Kasumi-1 (cell line): Measurements from ENCODE around the gene RNF115.
"Not testable (repeated sequence)": the region's sequence is repeated elsewhere in the genome, so short reads cannot be mapped to it uniquely, and the experiment has no call there.

Experiments
- DNase-seq, 2 experiments: peaks; one replicate each; lab custom pipeline; 2025; lab: John Stamatoyannopoulos, UW

Gene RNF115

DNA sequence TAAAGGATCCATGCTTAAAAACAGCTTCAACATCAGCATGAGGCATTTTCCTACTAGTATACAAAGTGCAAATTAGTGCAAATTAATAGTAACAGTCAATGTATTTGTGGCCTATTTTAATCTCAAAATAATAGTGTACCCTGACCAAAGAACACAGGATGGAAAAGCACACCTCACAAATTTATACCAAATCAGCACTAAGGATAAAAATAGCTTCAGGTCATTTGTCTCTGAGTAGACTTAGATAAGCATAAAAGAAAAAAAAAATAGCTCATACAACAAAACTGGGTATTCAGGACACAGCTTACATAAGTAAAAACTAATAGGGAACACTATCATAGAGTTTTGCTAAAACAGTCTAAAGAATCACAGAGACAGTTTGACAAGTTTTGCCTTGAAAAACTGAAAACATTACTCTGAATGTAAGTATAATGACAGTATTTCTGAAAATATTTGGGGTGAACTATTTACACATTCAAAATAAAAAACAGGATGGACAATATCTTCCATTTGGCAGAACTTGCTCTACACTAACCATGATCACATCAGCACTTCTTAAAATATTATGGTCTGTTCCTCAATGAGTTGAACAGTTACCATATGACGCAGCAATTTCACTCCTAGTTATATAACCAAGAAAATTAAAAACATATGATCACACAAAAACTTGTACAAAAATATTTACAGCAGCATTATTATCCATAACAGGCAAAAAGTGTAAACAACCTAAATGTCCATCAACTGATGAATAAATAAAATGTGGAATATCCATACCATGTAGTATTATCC, 46.3 kb downstream of the RNF115 start:
- DNase-seq, result no peak

DNA sequence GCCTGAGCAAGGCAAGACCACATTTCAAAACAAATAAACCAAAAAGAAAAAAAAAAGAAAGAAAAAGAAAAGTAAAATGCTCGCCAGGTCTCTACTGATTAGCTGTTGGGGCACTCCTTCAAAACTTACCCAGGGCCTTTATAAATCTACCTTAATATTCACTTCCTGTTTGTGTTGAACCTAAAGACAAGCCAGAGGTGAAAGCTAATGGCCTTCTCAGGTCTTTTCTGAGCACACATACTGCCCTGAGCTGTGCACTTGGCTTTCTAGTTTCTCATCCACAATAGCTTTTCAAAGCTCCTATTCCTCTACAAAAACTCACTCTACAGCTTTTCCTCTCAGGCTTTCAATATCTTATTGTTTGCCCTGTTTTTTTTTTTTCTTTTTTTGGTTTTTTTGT, 50.5 kb downstream of the RNF115 start:
- DNase-seq, result no peak

GRCh38 chr1:145771056-145771455, 52.8 kb downstream of the RNF115 start:
- no peak for DNase-seq

DNA sequence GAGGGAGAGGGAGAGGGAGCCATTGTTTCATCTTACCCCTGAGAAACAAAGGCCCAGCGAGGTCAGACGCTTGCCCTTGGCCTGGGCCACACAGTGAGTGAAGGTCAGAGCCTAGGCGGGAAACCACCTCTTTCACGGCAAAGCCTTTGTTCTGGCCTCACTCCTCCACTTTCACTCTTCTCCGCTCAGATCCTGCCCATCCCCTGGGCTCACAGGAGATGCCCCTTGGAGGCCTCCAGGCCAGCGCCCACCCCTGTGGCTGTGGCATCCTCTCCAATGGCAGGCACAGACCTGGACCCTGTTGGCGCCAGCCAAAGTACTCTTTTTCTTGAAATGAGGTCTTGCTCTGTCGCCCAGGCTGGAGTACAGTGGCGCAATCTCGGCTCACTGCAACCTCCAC, 55.9 kb downstream of the RNF115 start:
- not testable (repeated sequence) for DNase-seq

GRCh38 chr1:145766926-145767325, 57.0 kb downstream of the RNF115 start:
- DNase-seq, result not testable (repeated sequence)

DNA sequence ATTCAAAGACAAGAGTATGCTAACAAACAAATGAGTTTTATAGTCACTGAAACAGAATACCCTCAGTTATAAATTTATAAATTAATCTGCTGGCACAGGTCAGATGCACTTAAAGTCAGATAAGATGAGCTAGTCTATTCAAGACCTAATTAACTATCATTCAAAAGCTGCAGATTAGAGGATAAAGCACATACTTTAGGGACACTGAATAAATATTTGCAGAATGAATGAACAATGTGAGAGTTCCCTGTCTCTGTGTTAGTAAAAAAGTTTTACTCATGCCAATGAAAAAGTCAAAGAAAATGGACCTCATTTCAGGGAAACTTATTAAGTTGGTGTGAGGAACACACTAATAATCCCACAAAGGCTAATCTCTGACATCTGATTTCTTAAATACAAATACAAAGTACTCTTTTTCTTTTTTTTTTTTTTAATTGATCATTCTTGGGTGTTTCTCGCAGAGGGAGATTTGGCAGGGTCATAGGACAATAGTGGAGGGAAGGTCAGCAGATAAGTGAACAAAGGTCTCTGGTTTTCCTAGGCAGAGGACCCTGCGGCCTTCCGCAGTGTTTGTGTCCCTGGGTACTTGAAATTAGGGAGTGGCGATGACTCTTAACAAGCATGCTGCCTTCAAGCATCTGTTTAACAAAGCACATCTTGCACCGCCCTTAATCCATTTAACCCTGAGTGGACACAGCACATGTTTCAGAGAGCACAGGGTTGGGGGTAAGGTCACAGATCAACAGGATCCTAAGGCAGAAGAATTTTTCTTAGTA, 58.1 kb downstream of the RNF115 start:
- DNase-seq, result not testable (repeated sequence)

GRCh38 chr1:145765127-145765526, 58.8 kb downstream of the RNF115 start:
- DNase-seq, result not testable (repeated sequence)

GRCh38 chr1:145764231-145764940, 59.5 kb downstream of the RNF115 start:
- DNase-seq, result not testable (repeated sequence)

GRCh38 chr1:145762001-145762400, 61.9 kb downstream of the RNF115 start:
- DNase-seq, result not testable (repeated sequence)

GRCh38 chr1:145761498-145761897, 62.4 kb downstream of the RNF115 start:
- not testable (repeated sequence) for DNase-seq

DNA sequence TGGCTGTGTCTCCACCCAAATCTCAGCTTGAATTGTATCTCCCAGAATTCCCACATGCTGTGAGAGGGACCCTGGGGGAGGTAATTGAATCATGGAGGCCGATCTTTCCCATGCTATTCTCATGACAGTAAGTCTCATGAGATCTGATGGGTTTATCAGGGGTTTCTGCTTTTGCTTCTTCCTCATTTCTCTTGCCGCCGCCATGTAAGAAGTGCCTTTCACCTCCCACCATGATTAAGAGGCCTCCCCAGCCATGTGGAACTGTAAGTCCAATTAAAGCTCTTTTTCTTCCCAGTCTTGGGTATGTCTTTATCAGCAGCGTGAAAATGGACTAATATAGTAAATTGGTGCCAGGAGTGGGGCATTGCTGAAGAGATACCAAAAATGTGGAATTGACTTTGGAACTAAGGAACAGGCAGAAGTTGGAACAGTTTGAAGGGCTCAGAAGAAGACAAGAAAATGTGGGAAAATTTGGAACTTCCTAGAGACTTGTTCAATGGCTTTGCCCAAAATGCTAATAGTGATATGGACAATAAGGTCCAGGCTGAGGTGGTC, 63.4 kb downstream of the RNF115 start:
- not testable (repeated sequence) for DNase-seq

DNA sequence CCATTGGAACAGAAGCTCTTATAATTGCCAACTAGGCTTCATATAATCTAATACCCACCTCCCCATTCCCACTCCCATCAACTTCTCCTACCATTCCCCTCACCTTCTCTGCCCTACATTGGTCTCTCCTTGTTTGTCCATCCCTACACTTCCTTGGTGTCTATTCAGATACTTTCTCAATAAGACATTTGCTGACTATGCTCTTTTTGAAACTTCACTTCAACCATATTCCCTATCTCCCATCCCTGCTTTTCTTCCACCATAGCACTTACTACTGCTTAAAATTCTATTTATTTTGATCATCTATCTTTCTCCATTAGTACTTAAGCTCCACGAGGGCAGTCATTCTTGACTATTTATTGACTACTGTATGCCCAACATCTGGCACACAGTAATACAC, 64.2 kb downstream of the RNF115 start:
- DNase-seq, result no peak

- no peak for DNase-seq
These were observed 65.3 kb downstream of the RNF115 start for GRCh38 chr1:145758575-145758974.

GRCh38 chr1:145758116-145758515, 65.8 kb downstream of the RNF115 start:
- DNase-seq, result no peak

DNA sequence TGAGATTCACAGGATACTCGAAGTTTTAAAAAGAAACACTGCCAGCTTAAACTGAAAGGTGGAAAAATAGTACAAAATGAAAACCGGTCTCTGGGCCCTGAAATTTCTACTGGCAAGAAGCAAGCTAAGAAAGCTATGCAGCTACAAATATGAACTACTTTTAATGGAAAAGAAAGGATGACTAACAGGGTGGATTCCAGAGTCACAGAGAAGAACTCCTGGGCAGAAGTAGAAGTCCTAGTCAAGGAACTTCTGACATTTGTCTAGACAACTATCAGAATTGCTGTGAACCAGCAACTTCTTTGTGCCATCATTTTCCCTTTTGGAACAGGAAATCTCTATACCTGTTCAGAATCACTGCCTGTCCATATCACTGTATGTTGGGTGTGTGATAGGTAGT, 66.5 kb downstream of the RNF115 start:
- DNase-seq, result no peak

GRCh38 chr1:145751491-145752037, 72.3 kb downstream of the RNF115 start:
- DNase-seq, result no peak

GRCh38 chr1:145750426-145750825, 73.5 kb downstream of the RNF115 start:
- DNase-seq, result no peak

DNA sequence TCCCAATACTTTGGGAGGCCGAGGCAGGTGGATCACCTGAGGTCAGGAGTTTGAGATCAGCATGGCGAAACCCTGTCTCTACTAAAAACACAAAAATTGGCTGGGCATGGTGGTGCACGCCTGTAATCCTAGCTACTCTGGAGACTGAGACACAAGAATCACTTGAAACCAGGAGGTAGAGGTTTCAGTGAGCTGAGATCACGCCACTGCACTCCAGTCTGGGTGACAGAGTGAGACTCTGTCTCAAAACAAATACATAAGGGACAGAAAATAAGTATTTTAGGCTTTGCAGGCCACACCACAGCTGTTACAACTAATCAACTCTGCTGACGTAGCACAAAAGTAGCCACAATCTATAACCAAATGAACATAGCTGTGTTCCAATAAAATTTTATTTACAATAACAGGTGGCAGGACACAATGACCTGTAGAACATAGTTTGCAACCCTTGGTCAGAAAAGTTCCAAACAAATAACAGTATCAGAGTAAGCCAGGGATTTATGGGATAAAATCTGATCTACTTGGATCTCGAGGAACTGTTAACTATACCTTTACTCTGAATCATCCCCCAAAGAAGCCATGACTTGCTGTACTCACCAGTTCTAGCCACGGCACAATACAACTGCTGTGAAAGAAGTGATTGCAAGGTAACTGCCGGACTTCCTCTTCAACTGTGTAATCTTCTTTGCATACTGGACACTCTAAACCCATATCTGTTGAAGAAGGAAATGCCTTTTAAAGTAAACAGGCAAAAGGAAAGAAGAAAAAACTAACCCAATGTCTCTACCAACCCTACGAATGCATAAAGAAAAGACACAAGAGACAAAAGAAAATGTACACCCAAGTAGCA, 76.3 kb downstream of the RNF115 start:
- DNase-seq, result no peak

- DNase-seq, result no peak
These were observed 83.6 kb downstream of the RNF115 start for GRCh38 chr1:145740269-145740668.

DNA sequence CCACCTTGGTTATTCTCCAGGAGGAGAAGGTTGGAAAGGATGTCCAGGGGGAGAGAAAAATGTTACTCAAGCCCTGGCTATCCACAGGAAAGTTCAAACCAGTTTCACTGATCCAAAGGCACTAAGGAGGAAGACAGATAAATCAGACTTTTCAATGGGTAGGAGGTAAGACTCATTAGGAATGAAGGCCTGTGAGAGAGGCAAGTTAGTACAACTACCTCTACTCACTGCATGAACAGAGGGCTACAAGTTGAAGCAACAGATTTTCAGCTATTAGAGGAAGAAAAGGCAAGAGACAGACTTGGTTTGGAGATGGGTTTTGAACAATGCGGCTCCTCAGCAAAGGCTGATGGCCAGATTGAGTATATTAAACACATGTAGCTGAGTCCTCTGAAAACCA, 87.7 kb downstream of the RNF115 start:
- DNase-seq, result no peak

DNA sequence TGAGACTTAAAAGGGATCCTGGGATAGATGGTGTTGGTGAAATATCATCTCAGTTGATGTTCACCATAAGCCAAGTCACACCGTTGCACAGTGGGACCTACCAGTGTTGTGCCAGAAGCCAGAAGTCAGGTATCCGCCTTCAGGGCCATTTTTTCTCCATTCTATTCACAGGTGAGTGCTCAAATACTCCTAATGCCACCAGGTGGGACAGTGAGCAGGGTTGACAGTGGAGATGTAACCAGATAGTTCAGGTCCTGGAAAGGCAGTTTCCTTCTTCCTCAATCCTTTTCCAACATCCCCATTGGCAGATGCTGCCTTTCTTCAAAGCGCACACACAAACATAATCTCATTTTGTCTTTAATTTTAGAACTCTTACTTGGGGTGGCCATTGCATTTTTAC, 93.0 kb downstream of the RNF115 start:
- no peak for DNase-seq
